Measurements from ENCODE around the gene SERPINA10.

- no peak for TF ChIP-seq POLR2A (IDR thresholded peaks at IDR 0.05)
- no peak for TF ChIP-seq CTCF (IDR thresholded peaks at IDR 0.05)
- no peak for TF ChIP-seq POLR2AphosphoS5 (IDR thresholded peaks at IDR 0.05)
Measured at GRCh38 chr14:94309721-94310120, 16.7 kb upstream of the SERPINA10 start.

Data from breast epithelium (tissue), 3 donors.